ENCODE results near the gene ADAMTS16. TPM values are rescaled to one million over a fixed set of nuclear protein-coding genes. Genes with fewer than 3 reads are reported as not detected.

ADAMTS16 gene
- total RNA-seq, 1 donor from 2014 or later: 4.1 TPM

DNA sequence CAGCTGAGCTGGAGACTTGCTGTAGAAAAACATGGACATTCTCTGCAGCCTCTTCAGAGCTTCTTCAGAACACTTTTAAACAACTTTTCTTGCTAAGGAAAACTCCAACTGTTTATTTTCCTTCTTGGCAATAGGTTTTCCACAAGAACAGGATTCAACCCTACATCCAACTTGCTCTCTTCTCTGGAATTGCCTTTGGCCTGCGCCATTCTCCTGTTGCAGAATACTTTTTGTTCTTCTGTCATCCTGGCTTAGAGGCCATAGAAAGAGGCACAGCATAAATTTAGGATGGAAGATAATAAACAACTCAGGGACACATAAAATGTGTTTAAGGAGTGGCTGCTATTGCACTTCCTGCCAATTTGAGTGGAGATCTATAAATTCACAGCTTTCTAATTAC is 227.6 kb downstream of the ADAMTS16 start:
- H3K27ac ChIP-seq: no peak overlapping the region
- H3K4me1 Mint-ChIP-seq: peaks cover 26% of the 10 kb centered on the region

DNA sequence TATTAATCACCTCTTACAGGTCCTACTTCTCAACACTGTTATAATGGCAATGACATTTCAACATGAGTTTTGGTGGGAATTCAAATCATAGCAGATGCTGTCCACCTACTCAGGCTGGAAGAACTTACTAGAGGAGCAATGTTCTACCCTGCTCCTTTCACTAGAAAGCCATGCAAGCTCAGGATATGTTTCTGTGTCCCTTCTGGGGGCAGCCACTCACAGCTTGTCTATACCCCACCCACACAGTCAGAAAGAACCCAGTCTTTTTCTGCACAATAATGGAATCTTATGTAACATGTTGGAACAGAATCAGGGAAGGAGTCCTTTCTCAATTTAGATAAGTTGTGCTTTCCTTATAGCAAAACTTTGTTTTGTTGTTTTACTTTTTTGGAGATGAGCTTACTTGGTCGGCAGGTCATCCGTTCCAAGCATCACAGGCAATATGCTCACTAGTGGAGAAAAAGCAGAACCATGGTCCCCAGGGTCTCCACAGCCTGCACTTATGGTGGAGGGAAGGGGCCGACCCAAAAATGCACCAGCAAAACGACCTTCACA is 229.0 kb downstream of the ADAMTS16 start:
- no peak overlapping the region for H3K4me3 ChIP-seq
- no peak overlapping the region for H2AFZ ChIP-seq (replicated peaks)
- no peaks in the 10 kb centered on the region for H3K9me3 Mint-ChIP-seq
- H3K9me3 ChIP-seq (ENCODE audit: low read depth): no peaks in the 10 kb centered on the region
- no peak overlapping the region for H3K4me3 Mint-ChIP-seq
- H3K27me3 ChIP-seq: no peaks in the 10 kb centered on the region
- H3F3A ChIP-seq (ENCODE audit: low read depth): peaks cover 6% of the 10 kb centered on the region
- no peaks in the 10 kb centered on the region for H4K20me1 ChIP-seq (ENCODE audit: low read depth)
- TF ChIP-seq, protein P1, sequence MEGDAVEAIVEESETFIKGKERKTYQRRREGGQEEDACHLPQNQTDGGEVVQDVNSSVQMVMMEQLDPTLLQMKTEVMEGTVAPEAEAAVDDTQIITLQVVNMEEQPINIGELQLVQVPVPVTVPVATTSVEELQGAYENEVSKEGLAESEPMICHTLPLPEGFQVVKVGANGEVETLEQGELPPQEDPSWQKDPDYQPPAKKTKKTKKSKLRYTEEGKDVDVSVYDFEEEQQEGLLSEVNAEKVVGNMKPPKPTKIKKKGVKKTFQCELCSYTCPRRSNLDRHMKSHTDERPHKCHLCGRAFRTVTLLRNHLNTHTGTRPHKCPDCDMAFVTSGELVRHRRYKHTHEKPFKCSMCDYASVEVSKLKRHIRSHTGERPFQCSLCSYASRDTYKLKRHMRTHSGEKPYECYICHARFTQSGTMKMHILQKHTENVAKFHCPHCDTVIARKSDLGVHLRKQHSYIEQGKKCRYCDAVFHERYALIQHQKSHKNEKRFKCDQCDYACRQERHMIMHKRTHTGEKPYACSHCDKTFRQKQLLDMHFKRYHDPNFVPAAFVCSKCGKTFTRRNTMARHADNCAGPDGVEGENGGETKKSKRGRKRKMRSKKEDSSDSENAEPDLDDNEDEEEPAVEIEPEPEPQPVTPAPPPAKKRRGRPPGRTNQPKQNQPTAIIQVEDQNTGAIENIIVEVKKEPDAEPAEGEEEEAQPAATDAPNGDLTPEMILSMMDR (IDR thresholded peaks at IDR 0.05): no peak
- TF ChIP-seq EZH2phosphoT487 (IDR thresholded peaks at IDR 0.05): no peak
- TF ChIP-seq EZH2 (IDR thresholded peaks at IDR 0.05): no peak
- H3K79me2 ChIP-seq (ENCODE audit: low read depth): no peaks in the 10 kb centered on the region
- H3K36me3 ChIP-seq: no peaks in the 10 kb centered on the region
- peaks cover 26% of the 10 kb centered on the region for H3K4me1 Mint-ChIP-seq
- no peak overlapping the region for H3K4me2 ChIP-seq
- peaks cover 13% of the 10 kb centered on the region for H3K27me3 Mint-ChIP-seq (ENCODE audit: insufficient read depth, low read depth)
- no peak overlapping the region for H3K27ac ChIP-seq
- peaks cover 29% of the 10 kb centered on the region for H3K4me1 ChIP-seq
- DNase-seq (ENCODE audit: low spot score): no peak
- no peaks in the 10 kb centered on the region for H3K36me3 Mint-ChIP-seq
- no peak overlapping the region for H3K27ac Mint-ChIP-seq
- H3K9ac ChIP-seq: no peak overlapping the region

More for the DNA sequence above, 227.6 kb downstream of the ADAMTS16 start:
- Histone ChIP-seq H3K4me3 (no peak overlapping the region), H3K4me2 (no peak overlapping the region), H4K20me1 (ENCODE audit: low read depth) (no peaks in the 10 kb centered on the region), H3K27me3 (no peaks in the 10 kb centered on the region), H3K9me3 (ENCODE audit: low read depth) (no peaks in the 10 kb centered on the region), H3K4me1 (peaks cover 29% of the 10 kb centered on the region), H3K79me2 (ENCODE audit: low read depth) (no peaks in the 10 kb centered on the region), H3F3A (ENCODE audit: low read depth) (peaks cover 6% of the 10 kb centered on the region), H3K9ac (no peak overlapping the region), H2AFZ (replicated peaks) (no peak overlapping the region), H3K36me3 (no peaks in the 10 kb centered on the region)
- DNase-seq (ENCODE audit: low spot score): no peak
- Mint-ChIP-seq H3K27me3 (ENCODE audit: insufficient read depth, low read depth) (peaks cover 12% of the 10 kb centered on the region), H3K36me3 (no peaks in the 10 kb centered on the region), H3K27ac (no peak overlapping the region), H3K9me3 (no peaks in the 10 kb centered on the region), H3K4me3 (no peak overlapping the region)
- TF ChIP-seq EZH2phosphoT487 (IDR thresholded peaks at IDR 0.05): no peak

Small RNAs within 50 kb of the gene (small RNA-seq; reads per million reads assigned to genes)
- gene RN7SKP73: not detected

Measured in neural progenitor cell (in vitro differentiated cells).